PFSK-1 (cell line): ENCODE data around the gene NEURL4.

Experiments
- FOXP2 ChIP-seq: optimal IDR thresholded peaks from 2 replicates; pipeline ENCODE3; 2011; ENCODE audit warnings: borderline replicate concordance, control low read depth, inconsistent platforms; ENCODE audit not compliant: insufficient read depth; ENCODE audit errors: extremely low read length, extremely low read depth
- POLR2AphosphoS5 ChIP-seq: IDR thresholded peaks from 2 replicates; pipeline ENCODE4 v1.6.1; 2012; ENCODE audit warnings: low read depth, mild to moderate bottlenecking, control low read depth, low read length, moderate library complexity
- REST ChIP-seq, 2 experiments: IDR thresholded peaks; 2 replicates each; pipeline versions ENCODE4 v1.6.1 to v1.8.0; 2011 to 2012; ENCODE audit warnings: low read depth in 2 of 2, low read length in 2 of 2, control low read depth in 1 of 2, inconsistent platforms in 1 of 2, mild to moderate bottlenecking in 1 of 2, moderate library complexity in 1 of 2; ENCODE audit not compliant: insufficient read depth in 1 of 2
- SIN3A ChIP-seq: IDR thresholded peaks from 2 replicates; pipeline ENCODE4 v1.6.1; 2012; ENCODE audit warnings: mild to moderate bottlenecking, low read length, moderate library complexity, borderline replicate concordance; ENCODE audit not compliant: insufficient read depth
- TAF1 ChIP-seq: IDR thresholded peaks from 2 replicates; pipeline ENCODE4 v1.6.1; 2012; ENCODE audit warnings: low read length, control low read depth, borderline replicate concordance; ENCODE audit not compliant: insufficient read depth

The NEURL4 gene

GRCh38 chr17:7313890-7314718 is 15.0 kb downstream of the NEURL4 start:
- TF ChIP-seq POLR2AphosphoS5 (0 out of 2 replicates have a peak, but pooled peaks have one; percentile 32), REST (IDR thresholded peaks at IDR 0.05; ENCODE audit: insufficient read depth in 1 of 2, low read depth in 2 of 2, low read length in 2 of 2) (no peak)

- TF ChIP-seq TAF1 (no peak), FOXP2 (no peak), POLR2AphosphoS5 (peak; percentile 22; the same call in 1 of the 2 replicates)
Observed at GRCh38 chr17:7313088-7313889, 15.8 kb downstream of the NEURL4 start.

GRCh38 chr17:7312432-7313087 is 16.6 kb downstream of the NEURL4 start:
- TF ChIP-seq POLR2AphosphoS5, result no peak; the same call in none of the 2 replicates
- TF ChIP-seq TAF1, result no peak

- TF ChIP-seq POLR2AphosphoS5, result no peak; the same call in 1 of the 2 replicates
- no peak for TF ChIP-seq REST (IDR thresholded peaks at IDR 0.05; ENCODE audit: insufficient read depth in 1 of 2, low read depth in 2 of 2, low read length in 2 of 2)
- TF ChIP-seq SIN3A, result no peak
- TF ChIP-seq TAF1, result no peak
- TF ChIP-seq FOXP2, result no peak
Observed at GRCh38 chr17:7311110-7311705, 17.9 kb downstream of the NEURL4 start.

GRCh38 chr17:7309628-7310027 is 19.5 kb downstream of the NEURL4 start:
- TF ChIP-seq POLR2AphosphoS5 (peak; percentile 56), TAF1 (no peak)

- TF ChIP-seq TAF1, result peak; percentile 84; the same call in 1 of the 2 replicates
- TF ChIP-seq POLR2AphosphoS5, result peak; percentile 82
- no peak for TF ChIP-seq FOXP2
- TF ChIP-seq REST (IDR thresholded peaks at IDR 0.05; ENCODE audit: insufficient read depth in 1 of 2, low read depth in 2 of 2, low read length in 2 of 2), result peak; percentile 31 to 45; a peak in 2 of 4 replicates
- TF ChIP-seq SIN3A, result peak; percentile 84; the same call in 1 of the 2 replicates
Observed at GRCh38 chr17:7308625-7309433, 20.3 kb downstream of the NEURL4 start.
